ENCODE results near the gene CHST11.

DNA sequence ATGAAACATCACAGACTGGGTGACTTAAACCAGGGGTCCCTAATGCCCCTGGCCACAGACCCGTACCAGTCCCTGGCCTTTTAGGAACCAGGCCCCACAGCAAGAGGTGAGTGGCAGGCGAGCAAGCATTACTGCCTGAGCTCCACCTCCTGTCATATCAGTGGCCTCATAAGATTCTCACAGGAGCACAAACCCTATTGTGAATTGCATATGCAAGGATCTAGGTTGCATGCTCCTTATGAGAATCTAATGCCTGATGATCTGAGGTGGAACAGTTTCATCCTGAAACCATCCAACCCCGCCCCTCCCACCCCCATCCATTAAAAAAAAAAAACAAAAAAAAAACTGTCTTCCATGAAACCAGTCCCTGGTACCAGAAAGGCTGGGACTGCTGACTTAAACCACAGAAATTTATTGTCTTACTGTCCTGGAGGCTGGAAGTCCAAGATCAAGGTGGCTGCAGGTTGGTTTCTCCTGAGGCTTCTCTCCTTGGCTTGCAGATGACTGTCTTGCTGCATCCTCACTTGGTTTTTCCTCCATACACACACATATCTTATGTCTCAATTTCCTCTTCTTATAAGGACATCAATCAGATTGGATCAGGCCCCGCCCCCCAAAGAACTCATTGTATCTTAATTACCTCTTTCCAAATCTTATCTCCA is 235.9 kb downstream of the CHST11 start:
- TF ChIP-seq, protein P1, sequence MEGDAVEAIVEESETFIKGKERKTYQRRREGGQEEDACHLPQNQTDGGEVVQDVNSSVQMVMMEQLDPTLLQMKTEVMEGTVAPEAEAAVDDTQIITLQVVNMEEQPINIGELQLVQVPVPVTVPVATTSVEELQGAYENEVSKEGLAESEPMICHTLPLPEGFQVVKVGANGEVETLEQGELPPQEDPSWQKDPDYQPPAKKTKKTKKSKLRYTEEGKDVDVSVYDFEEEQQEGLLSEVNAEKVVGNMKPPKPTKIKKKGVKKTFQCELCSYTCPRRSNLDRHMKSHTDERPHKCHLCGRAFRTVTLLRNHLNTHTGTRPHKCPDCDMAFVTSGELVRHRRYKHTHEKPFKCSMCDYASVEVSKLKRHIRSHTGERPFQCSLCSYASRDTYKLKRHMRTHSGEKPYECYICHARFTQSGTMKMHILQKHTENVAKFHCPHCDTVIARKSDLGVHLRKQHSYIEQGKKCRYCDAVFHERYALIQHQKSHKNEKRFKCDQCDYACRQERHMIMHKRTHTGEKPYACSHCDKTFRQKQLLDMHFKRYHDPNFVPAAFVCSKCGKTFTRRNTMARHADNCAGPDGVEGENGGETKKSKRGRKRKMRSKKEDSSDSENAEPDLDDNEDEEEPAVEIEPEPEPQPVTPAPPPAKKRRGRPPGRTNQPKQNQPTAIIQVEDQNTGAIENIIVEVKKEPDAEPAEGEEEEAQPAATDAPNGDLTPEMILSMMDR (IDR thresholded peaks at IDR 0.05) = no peak
- TF ChIP-seq POLR2A (IDR thresholded peaks at IDR 0.05) = no peak
